Chondrocyte (in vitro differentiated cells): ENCODE data around the gene RGS17. TPM values are rescaled to one million over a fixed set of nuclear protein-coding genes. Genes with fewer than 3 reads are reported as not detected.

ENCODE experiments used
- DNase-seq: peaks from one replicate; pipeline ENCODE4 v3.0.0; 2021; ENCODE audit warnings: mixed read lengths, low spot score
- H3K27ac Mint-ChIP-seq: one replicate; pipeline ENCODE4 v1.8.0; 2021; ENCODE audit warnings: mild to moderate bottlenecking, moderate library complexity, mixed read lengths; ENCODE audit not compliant: unreplicated experiment
- H3K27me3 Mint-ChIP-seq: 2 replicates; pipeline ENCODE4 v1.8.0; 2021; ENCODE audit warnings: low read depth, mixed read lengths
- H3K36me3 Mint-ChIP-seq: 2 replicates; pipeline ENCODE4 v1.8.0; 2021; ENCODE audit warnings: low read depth, mixed read lengths
- H3K4me1 Mint-ChIP-seq: 2 replicates; pipeline ENCODE4 v1.8.0; 2021; ENCODE audit warnings: low read depth, mild to moderate bottlenecking, mixed read lengths
- H3K4me3 Mint-ChIP-seq: one replicate; pipeline ENCODE4 v1.8.0; 2021; ENCODE audit warnings: mild to moderate bottlenecking, moderate library complexity, mixed read lengths; ENCODE audit not compliant: unreplicated experiment
- H3K9me3 Mint-ChIP-seq: 2 replicates; pipeline ENCODE4 v1.8.0; 2021; ENCODE audit warnings: low read depth, mixed read lengths
- total RNA-seq: library from RNA; stranded (reverse); gene quantifications from 3 replicates; pipeline ENCODE4 v1.2.1, GENCODE V29; 2021
- TF ChIP-seq, protein P1 (sequence below): fragments of 200-600 bp; sonication (generic); IDR thresholded peaks from 2 replicates; pipeline ENCODE4 v1.5.0; 2021; ENCODE audit warnings: antibody characterized with exemption, mild to moderate bottlenecking, moderate library complexity

Gene RGS17
- total RNA-seq, 1 donor from 2014 or later: 1.5 TPM

DNA sequence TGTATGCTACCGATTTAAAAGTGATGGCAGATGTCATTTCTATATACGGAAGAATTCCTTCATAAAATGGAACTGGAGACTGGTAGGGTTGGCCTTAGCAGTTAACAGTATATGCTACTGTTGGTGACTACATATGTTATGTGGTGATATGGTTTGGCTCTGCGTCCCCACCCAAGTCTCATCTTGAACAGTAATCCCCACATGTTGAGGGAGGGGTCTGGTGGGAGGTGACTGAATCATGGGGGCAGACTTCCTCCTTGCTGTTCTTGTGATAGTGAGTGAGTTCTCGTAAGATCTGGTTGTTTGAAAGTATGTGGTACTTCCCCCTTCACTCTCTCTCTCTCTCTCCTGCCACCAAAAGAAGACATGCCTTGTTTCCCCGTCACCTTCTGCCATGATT lies 29.6 kb downstream of the RGS17 start:
- no peaks in the 10 kb centered on the region for H3K9me3 Mint-ChIP-seq
- no peak overlapping the region for H3K27ac Mint-ChIP-seq
- no peaks in the 10 kb centered on the region for H3K27me3 Mint-ChIP-seq
- DNase-seq: no peak
- H3K4me1 Mint-ChIP-seq: peaks cover 11% of the 10 kb centered on the region
- H3K36me3 Mint-ChIP-seq: no peaks in the 10 kb centered on the region
- TF ChIP-seq, protein P1, sequence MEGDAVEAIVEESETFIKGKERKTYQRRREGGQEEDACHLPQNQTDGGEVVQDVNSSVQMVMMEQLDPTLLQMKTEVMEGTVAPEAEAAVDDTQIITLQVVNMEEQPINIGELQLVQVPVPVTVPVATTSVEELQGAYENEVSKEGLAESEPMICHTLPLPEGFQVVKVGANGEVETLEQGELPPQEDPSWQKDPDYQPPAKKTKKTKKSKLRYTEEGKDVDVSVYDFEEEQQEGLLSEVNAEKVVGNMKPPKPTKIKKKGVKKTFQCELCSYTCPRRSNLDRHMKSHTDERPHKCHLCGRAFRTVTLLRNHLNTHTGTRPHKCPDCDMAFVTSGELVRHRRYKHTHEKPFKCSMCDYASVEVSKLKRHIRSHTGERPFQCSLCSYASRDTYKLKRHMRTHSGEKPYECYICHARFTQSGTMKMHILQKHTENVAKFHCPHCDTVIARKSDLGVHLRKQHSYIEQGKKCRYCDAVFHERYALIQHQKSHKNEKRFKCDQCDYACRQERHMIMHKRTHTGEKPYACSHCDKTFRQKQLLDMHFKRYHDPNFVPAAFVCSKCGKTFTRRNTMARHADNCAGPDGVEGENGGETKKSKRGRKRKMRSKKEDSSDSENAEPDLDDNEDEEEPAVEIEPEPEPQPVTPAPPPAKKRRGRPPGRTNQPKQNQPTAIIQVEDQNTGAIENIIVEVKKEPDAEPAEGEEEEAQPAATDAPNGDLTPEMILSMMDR: no peak
- no peak overlapping the region for H3K4me3 Mint-ChIP-seq

DNA sequence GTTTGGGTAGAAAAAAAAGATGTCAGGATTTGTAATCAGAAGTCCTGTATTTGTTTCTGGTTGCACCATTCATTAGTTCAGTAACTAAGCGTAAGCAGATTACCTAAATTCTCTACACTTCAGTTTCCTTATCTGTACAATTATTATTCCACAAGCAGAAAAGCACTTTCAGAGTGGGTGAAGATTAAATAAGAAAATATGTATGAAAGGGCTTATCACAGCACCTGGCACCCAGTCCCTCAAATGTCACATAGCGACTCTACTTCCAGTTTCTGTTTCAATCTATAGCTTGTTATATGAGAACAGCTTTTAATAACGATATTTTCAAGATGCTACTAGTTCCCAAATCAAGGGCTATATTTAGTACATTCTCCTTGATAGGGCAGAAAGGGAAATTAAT lies 31.4 kb downstream of the RGS17 start:
- H3K27me3 Mint-ChIP-seq: no peaks in the 10 kb centered on the region
- DNase-seq: no peak
- no peak overlapping the region for H3K4me3 Mint-ChIP-seq
- H3K9me3 Mint-ChIP-seq: no peaks in the 10 kb centered on the region
- H3K27ac Mint-ChIP-seq: no peak overlapping the region
- TF ChIP-seq, protein P1: no peak
- no peaks in the 10 kb centered on the region for H3K36me3 Mint-ChIP-seq
- peaks cover 9% of the 10 kb centered on the region for H3K4me1 Mint-ChIP-seq

DNA sequence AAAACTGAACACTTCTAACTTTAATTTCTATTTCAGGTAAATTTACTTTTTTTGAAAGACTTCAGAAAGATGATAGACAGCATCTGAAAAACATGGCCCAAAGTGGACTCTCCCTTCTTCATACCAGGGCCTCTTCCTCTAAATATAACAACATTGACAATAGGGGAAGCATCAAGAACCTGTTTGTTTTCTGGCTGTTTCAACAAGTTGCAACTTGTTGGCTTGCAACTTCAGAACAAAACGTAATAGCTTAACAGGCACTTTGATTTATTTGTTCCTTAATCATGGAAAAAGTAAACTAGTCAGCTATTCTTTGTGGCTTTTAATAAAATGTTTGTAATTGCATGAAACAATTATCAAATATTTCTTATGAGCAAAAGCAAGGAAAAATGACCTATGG lies 34.3 kb downstream of the RGS17 start:
- peaks cover 10% of the 10 kb centered on the region for H3K4me1 Mint-ChIP-seq
- H3K4me3 Mint-ChIP-seq: no peak overlapping the region
- H3K27ac Mint-ChIP-seq: no peak overlapping the region
- TF ChIP-seq, protein P1: no peak
- H3K9me3 Mint-ChIP-seq: no peaks in the 10 kb centered on the region
- H3K36me3 Mint-ChIP-seq: no peaks in the 10 kb centered on the region
- no peaks in the 10 kb centered on the region for H3K27me3 Mint-ChIP-seq
- no peak for DNase-seq

DNA sequence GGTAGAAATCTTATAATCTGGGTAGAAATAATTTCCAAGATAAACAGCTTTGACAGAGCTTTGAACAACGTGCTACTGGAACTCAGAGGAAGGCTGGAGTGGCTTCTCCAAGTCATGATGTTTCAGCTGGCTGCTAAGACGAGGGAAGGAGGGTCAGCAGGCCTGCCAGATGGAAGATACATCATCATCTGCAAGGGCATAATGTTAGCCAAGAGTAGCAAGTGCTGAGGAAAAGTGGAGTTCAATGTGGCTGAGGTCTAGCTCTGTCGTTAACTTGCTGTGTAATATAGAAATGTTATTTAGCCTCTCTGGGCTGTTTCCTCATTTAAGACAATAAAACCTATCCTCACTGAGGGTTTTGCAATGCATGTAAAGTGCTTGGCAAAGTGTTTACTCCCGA lies 35.1 kb downstream of the RGS17 start:
- Mint-ChIP-seq H3K36me3 (no peaks in the 10 kb centered on the region), H3K4me1 (peaks cover 13% of the 10 kb centered on the region), H3K9me3 (no peaks in the 10 kb centered on the region), H3K27ac (no peak overlapping the region), H3K4me3 (no peak overlapping the region), H3K27me3 (no peaks in the 10 kb centered on the region)
- DNase-seq: no peak
- TF ChIP-seq, protein P1: no peak

DNA sequence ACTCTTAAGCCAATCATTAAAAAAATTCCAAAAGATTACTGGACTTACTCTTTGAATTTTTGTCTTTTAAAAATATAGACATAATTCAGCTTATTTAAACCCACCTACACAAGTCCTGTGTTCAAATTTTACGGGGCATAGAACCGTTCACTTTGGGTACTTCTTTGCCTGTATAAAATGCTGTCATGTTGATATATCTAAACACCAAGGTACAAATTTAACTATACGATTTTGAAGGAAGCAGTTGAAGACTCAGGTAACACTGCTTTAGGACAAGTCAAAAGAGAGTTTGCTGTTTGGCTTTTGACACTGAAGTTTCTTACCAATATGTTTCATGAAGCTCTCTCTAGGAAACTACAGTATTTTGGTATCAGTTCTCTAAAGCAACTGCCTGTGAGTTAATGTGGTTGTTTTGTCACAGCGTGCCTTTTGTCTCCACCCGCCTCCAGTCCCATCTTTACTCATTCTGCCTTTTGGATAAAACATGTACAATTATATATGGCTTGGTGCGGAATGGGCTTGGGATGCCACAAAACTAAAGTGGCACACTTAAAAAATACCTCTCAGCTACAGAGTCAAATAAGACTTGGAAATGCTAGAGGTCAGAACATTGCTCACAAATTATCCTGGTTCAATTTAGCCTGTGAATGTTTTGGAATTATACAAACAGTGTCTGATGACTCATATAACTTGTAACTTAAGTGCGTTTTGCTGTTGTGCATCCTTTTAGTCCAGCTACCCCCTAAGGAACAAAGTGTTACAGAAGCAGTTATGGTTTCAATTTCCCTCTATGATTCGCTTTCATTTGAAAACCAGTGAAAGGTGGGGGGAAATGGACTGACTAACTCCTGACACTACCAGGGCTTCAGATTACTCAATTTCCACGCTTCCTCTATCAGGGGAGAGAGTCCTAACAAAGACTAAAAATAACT lies 38.7 kb downstream of the RGS17 start:
- H3K27ac Mint-ChIP-seq: peak overlapping the region; percentile 55
- no peaks in the 10 kb centered on the region for H3K36me3 Mint-ChIP-seq
- TF ChIP-seq, protein P1: no peak
- peak overlapping the region; percentile 33 for H3K4me3 Mint-ChIP-seq
- H3K4me1 Mint-ChIP-seq: peaks cover 27% of the 10 kb centered on the region
- DNase-seq: no peak
- no peaks in the 10 kb centered on the region for H3K27me3 Mint-ChIP-seq
- no peaks in the 10 kb centered on the region for H3K9me3 Mint-ChIP-seq
